K562 (cell line): Measurements from ENCODE around the gene TOMM22.

Experiments
- ATF6 ChIP-seq: sonication (generic); formaldehyde crosslinking; IDR thresholded peaks from 2 replicates; pipeline ENCODE4 v1.4.0; 2020; ENCODE audit warnings: mild to moderate bottlenecking, missing genetic modification reagents
- CBFB ChIP-seq: sonication (generic); formaldehyde crosslinking; IDR thresholded peaks from 2 replicates; pipeline ENCODE4 v1.4.0; 2020; ENCODE audit warnings: mild to moderate bottlenecking, missing genetic modification reagents
- CHD2 ChIP-seq: IDR thresholded peaks from 2 replicates; pipeline ENCODE4 v1.6.1; 2011; ENCODE audit warnings: low read depth, low read length
- HNRNPL ChIP-seq: fragments of 200-400 bp; formaldehyde crosslinking; IDR thresholded peaks from 2 replicates; pipeline ENCODE4 v1.6.1; 2017; ENCODE audit warnings: low read depth, mild to moderate bottlenecking, low read length
- L3MBTL2 ChIP-seq: fragments of 450-650 bp; IDR thresholded peaks from 2 replicates; pipeline ENCODE4 v1.6.1; 2016; ENCODE audit warnings: mild to moderate bottlenecking, moderate library complexity
- MIER1 ChIP-seq: fragments of 450-650 bp; IDR thresholded peaks from 2 replicates; pipeline ENCODE4 v1.6.1; 2016; ENCODE audit warnings: antibody characterized with exemption, mild to moderate bottlenecking, low read depth
- NR0B1 ChIP-seq: fragments of 450-650 bp; IDR thresholded peaks from one replicate; pipeline ENCODE4 v1.6.1; 2018; ENCODE audit warnings: mild to moderate bottlenecking, moderate library complexity; ENCODE audit not compliant: partially characterized antibody
- PHF20 ChIP-seq: fragments of 450-650 bp; IDR thresholded peaks from 2 replicates; pipeline ENCODE4 v1.6.1; 2018; ENCODE audit not compliant: partially characterized antibody
- PHF8 ChIP-seq: fragments of 200-600 bp; sonication (generic); IDR thresholded peaks from 2 replicates; pipeline ENCODE4 v1.6.1; 2012; ENCODE audit warnings: mixed run types, mild to moderate bottlenecking, inconsistent platforms, low read length, moderate library complexity, borderline replicate concordance
- POLR2A ChIP-seq: fragments of 450-650 bp; conservative IDR thresholded peaks from 2 replicates; pipeline ENCODE4 v1.6.1; 2016
- POLR2AphosphoS5 ChIP-seq: IDR thresholded peaks from 2 replicates; pipeline ENCODE4 v1.6.1; 2011; ENCODE audit warnings: mild to moderate bottlenecking, low read depth, low read length, moderate library complexity; ENCODE audit not compliant: control insufficient read depth, insufficient read depth
- SREBF1 ChIP-seq: fragments of 150-350 bp; IDR thresholded peaks from 2 replicates; pipeline ENCODE4 v1.6.1; 2014; ENCODE audit warnings: antibody characterized with exemption, low read depth, low read length, borderline replicate concordance
- TAF1 ChIP-seq: IDR thresholded peaks from 2 replicates; pipeline ENCODE4 v1.6.1; 2011; ENCODE audit warnings: mild to moderate bottlenecking, low read length, moderate library complexity; ENCODE audit not compliant: insufficient read depth, control insufficient read depth, severe bottlenecking; ENCODE audit errors: extremely low read depth
- ZNF175 ChIP-seq: fragments of 200-800 bp; sonication (Bioruptor generic); IDR thresholded peaks from 2 replicates; pipeline ENCODE4 v1.6.1; 2016; ENCODE audit warnings: low read depth, mild to moderate bottlenecking, missing genetic modification characterization, missing compliant biosample characterization

GRCh38 chr22:38632528-38632927 is 49.2 kb upstream of the TOMM22 start:
- TF ChIP-seq TAF1 = no peak
- no peak for TF ChIP-seq HNRNPL
- TF ChIP-seq L3MBTL2 = no peak
- TF ChIP-seq POLR2AphosphoS5 = no peak
- TF ChIP-seq CHD2 = no peak
- TF ChIP-seq CBFB = no peak
- TF ChIP-seq PHF20 = no peak
- TF ChIP-seq ZNF175 = no peak
- no peak for TF ChIP-seq MIER1
- TF ChIP-seq POLR2A = no peak
- TF ChIP-seq ATF6 (CRISPR knock-in tag) = no peak
- no peak for TF ChIP-seq PHF8
- no peak for TF ChIP-seq SREBF1
- TF ChIP-seq NR0B1 = no peak
